Activated CD8-positive, alpha-beta memory T cell treated with anti-CD3 and anti-CD28 coated beads for 4 hours (primary cell): Measurements from ENCODE around the gene TARBP1.
"Not testable (repeated sequence)": the region's sequence is repeated elsewhere in the genome, so short reads cannot be mapped to it uniquely, and the experiment has no call there.

Experiments
- DNase-seq, 2 donors: peaks; one replicate each; pipeline ENCODE4 v3.0.0-alpha.2; 2020; ENCODE audit warnings: low read depth in 2 of 2

The TARBP1 gene

DNA sequence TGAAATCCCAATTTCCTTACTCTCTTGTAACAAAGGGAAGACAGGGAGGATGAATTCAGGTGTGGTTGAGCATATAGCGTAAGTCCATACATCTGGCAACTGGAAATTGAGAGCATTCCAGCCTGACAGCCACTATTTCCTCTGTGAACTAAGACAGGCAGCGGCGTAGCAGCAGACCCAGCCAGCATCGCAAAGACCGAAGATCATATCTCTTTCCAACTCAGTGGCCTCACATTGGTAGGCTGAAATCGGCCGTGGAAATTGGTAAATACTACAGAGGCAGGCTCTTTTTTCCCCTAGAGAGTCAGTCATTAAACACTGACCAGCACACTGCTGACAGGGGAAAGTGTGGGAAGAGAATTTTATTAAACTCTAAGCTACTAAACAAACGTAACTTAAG is 43.4 kb downstream of the TARBP1 start:
- no peak for DNase-seq

- no peak for DNase-seq
Measured at GRCh38 chr1:234434706-234435105, 44.3 kb downstream of the TARBP1 start.

DNA sequence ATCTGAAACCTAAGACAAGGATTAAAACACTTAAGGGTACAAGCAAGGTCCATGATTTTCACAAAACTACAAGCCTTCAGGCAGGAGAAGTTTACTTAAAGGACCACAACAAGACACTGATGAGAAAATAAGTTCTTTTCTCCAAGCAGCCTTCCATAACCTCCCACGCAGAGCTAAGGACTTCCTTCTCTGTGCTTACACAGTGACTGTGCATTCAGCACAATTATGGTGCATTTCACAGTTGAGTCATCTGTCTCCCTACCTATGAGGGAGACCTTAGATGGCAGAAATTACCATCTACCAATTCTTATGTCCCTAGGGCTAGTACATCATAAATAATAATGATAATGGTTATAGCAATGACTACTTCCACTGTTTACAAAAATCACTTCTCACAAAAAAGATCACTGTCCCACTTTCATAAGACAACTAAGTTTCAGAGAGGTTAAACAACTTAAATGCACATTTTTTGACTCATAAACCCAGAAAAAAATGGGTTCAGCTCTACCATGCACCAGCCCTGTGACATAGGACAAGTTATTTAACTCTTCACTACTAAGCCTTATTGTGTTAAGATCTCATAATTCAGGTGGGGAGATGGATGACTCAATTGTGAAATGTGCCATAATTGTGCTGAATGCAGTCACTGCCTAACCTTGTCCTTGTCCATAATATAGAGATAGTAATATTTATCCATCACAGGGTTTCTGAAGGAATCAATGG is 45.3 kb downstream of the TARBP1 start:
- DNase-seq = no peak

- no peak for DNase-seq
Measured at GRCh38 chr1:234431255-234431654, 47.7 kb downstream of the TARBP1 start.

DNA sequence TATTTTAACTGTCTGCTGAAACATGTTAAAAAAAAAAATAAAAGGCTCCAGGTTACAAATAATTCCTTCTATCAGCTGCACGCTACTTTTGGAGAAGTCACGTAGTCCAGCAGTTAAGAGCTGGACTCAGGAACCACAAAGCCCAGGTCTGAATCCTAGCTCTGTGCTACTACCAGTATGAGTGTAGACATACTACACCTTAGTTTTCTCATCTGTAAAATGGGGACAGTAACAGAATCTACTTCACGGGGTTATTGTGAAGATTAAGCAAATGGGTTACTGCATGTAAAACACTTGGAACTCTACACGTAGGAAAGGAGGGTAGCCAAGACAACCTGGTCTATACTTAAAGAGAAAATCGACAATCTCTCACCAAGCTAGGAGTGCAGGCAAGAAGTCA is 48.3 kb downstream of the TARBP1 start:
- no peak for DNase-seq

DNA sequence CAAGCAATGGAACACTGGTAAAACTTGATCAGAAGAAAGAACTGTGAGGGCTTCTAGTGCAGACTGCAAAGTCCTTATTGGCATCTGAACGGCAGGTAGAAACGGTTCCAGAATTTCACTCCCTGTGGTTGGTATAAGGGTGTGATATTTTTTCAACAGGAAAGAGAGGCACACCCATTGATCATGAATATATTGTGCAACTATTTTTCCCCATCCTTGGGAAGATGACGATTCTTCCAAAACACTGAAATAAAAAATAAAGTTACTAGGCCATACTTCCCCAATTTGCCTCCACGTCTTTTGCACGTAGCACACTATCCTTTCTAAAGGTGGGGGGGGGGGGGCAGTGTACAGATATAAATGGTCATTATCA is 49.6 kb downstream of the TARBP1 start:
- DNase-seq = no peak

DNA sequence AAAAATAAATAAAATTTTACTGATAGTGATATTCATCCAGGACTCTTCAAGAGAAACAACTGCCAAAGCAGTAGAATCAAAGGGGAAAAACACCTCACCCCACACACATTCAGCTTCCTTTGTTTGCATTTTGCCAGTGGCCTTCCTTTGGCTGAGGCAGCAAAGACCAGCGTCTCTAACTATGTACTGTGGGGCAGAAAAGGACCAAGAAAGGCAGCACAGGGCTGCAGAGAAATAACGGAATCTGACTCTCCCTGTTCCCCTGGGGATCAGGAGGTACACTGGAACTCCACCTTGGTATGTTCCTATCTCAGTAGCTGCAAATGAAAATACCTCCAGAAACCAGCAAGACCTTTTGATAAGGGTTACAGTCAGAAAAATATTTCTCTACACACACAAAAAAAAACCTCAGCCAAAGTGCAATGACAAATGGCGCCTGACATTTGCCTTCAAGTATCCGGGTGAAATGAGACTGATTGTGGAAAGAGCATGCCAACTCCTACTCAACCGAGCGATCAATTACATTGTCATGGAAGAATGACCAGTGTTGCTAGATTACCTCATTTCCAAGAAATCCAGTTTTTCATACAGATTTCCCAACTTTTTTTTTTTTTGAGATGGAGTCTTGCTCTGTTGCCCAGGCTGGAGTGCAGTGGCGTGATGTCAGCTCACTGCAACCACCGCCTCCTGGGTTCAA is 50.9 kb downstream of the TARBP1 start:
- no peak for DNase-seq

GRCh38 chr1:234413990-234414389 is 65.0 kb downstream of the TARBP1 start:
- DNase-seq = no peak

DNA sequence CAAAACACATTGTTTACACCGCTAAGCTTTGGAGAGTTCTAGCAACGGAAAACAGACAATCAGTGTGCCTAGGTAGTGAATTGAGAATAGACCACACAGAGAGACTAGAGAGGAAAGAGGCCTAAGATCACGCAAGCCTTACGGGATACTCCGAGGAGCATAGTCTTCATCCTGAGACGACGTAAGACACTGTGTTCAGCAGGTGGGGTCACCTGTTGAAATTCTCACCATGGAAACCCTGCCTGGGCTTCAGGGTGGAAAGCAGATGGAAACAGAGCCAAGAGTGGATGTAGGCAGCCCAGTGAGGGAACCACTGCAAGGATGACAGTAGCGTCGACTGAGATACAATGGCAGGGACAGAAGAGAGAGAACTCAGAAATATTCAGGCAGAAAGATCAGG is 65.5 kb downstream of the TARBP1 start:
- DNase-seq = no peak

DNA sequence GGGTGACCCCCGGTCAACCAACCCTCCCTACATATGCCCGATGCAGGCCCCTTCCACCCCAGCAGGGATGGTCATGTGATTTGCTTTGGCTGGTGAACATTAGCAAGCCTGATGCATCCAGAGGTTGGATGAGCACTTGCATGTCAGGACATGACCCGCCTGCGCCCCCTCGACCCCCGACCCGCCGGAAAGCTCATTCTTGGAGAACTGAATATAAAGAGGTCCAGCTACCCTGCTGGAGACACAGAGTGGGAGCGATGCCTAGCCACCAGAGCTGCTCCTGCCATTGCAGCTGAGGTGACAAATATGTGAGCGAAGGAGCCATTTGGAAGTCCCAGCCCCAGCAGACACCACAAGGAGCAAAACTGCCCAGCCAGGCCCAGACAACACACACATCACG is 66.1 kb downstream of the TARBP1 start:
- no peak for DNase-seq

- DNase-seq = no peak
Measured at GRCh38 chr1:234409328-234409727, 69.7 kb downstream of the TARBP1 start.

GRCh38 chr1:234408757-234409156 is 70.2 kb downstream of the TARBP1 start:
- DNase-seq = no peak

GRCh38 chr1:234406871-234407270 is 72.1 kb downstream of the TARBP1 start:
- no peak for DNase-seq

DNA sequence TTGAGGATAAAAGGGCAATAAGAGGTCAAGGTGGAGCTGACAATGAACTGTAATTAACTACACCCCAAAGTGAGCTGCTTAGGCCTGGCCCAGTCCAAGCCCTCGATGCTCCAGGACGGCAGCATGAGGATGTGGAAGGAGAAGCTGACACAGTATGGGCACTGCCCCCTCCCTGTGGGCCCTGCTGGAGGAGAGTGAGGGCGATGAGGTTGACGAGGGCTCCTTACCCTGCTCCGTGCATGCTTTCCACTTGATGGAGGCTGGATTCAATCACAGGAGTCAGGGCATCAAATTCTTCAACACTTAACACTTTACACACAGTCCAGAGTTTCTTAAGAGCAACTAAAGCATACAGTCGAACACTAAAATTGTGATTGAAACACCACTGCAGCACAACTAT is 73.3 kb downstream of the TARBP1 start:
- no peak for DNase-seq

DNA sequence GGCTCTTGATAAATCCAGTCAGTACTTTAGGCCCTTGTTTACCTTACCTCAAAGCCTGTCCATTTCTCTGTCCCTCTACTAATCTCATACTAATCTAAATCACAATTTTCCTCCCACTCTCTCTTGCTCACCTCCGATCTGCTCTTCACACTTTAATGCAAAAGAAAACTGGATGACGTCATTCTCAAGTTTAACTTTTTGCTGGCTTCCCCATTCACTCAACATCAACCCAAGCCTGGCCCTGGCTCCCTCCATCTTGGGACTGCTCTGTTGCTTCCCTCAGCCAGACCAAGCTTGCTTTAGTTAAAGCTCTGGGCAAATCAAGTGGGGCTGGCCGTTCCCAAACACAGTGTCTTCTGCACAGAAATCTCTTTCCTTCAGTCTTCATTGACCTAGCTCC is 76.0 kb downstream of the TARBP1 start:
- DNase-seq = no peak

- no peak for DNase-seq
Measured at GRCh38 chr1:234401658-234402057, 77.3 kb downstream of the TARBP1 start.

- DNase-seq = no peak
Measured at GRCh38 chr1:234400773-234401172, 78.2 kb downstream of the TARBP1 start.

- not testable (repeated sequence) for DNase-seq
Measured at GRCh38 chr1:234399515-234399914, 79.5 kb downstream of the TARBP1 start.

GRCh38 chr1:234398849-234399381 is 80.1 kb downstream of the TARBP1 start:
- no peak for DNase-seq

- DNase-seq = no peak
Measured at GRCh38 chr1:234397732-234398131, 81.2 kb downstream of the TARBP1 start.

GRCh38 chr1:234396871-234397270 is 82.1 kb downstream of the TARBP1 start:
- no peak for DNase-seq

- no peak for DNase-seq
Measured at GRCh38 chr1:234396092-234396491, 82.9 kb downstream of the TARBP1 start.

GRCh38 chr1:234395297-234395696 is 83.7 kb downstream of the TARBP1 start:
- DNase-seq = no peak
